ENCODE measurements around the gene SPIRE2. TPM values are rescaled to one million over a fixed set of nuclear protein-coding genes. Genes with fewer than 3 reads are reported as not detected.

The SPIRE2 gene
- total and polyA plus RNA-seq, 2 of the 13 experiments (the other 11 are each of a cell fraction or from before 2014, with no cell fraction given) = 13.3 to 37.5 TPM

DNA sequence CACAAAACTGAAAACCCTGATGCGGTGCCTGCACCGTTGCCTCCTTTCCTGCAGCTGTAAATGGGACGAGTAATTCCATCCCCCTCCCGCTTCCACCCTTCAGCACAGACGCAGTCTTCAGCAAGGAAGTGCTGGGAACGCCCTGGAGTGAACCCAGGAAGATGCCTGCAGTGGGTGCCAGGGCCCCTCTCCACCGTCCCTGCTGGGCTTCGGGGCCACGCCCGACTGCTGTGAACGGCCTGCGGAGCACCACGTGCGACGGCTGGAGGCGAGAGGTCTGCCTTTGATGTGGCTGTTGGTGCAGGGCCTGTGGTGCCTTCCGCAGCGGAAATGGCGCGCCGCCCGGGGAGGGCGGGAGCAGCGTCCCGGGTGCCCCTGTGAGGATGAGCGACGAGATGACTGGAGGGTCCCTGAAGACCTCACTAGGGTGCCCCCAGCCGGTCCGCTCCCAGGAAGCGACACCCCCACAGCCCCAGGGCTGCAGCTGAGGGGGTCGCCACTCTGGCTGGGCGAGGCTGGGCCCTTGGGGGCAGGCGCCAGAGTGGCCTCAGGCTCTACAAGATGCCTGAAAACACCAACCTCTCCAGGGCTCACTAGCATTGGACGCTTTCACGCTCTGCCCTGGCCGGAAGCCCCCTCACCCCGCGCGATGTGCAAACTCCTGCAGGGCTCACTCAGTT lies 89.6 kb downstream of the SPIRE2 start (continued):
- TF ChIP-seq, protein P1, sequence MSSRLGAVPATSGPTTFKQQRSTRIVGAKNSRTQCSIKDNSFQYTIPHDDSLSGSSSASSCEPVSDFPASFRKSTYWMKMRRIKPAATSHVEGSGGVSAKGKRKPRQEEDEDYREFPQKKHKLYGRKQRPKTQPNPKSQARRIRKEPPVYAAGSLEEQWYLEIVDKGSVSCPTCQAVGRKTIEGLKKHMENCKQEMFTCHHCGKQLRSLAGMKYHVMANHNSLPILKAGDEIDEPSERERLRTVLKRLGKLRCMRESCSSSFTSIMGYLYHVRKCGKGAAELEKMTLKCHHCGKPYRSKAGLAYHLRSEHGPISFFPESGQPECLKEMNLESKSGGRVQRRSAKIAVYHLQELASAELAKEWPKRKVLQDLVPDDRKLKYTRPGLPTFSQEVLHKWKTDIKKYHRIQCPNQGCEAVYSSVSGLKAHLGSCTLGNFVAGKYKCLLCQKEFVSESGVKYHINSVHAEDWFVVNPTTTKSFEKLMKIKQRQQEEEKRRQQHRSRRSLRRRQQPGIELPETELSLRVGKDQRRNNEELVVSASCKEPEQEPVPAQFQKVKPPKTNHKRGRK (CRISPR knock-in tag; IDR thresholded peaks at IDR 0.05) = peak; percentile 75; the same call in 1 of the 2 replicates
- TF ChIP-seq, protein P2, sequence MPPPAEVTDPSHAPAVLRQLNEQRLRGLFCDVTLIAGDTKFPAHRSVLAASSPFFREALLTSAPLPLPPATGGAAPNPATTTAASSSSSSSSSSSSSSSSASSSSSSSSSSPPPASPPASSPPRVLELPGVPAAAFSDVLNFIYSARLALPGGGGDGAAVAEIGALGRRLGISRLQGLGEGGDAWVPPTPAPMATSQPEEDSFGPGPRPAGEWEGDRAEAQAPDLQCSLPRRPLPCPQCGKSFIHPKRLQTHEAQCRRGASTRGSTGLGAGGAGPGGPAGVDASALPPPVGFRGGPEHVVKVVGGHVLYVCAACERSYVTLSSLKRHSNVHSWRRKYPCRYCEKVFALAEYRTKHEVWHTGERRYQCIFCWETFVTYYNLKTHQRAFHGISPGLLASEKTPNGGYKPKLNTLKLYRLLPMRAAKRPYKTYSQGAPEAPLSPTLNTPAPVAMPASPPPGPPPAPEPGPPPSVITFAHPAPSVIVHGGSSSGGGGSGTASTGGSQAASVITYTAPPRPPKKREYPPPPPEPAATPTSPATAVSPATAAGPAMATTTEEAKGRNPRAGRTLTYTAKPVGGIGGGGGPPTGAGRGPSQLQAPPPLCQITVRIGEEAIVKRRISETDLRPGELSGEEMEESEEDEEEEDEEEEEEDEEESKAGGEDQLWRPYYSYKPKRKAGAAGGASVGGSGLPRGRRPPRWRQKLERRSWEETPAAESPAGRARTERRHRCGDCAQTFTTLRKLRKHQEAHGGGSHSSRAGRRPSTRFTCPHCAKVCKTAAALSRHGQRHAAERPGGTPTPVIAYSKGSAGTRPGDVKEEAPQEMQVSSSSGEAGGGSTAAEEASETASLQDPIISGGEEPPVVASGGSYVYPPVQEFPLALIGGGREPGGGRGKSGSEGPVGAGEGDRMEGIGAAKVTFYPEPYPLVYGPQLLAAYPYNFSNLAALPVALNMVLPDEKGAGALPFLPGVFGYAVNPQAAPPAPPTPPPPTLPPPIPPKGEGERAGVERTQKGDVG (CRISPR knock-in tag; IDR thresholded peaks at IDR 0.05; ENCODE audit: borderline replicate concordance) = peak; percentile 87; the same call in 1 of the 2 replicates
- TF ChIP-seq, protein P3, sequence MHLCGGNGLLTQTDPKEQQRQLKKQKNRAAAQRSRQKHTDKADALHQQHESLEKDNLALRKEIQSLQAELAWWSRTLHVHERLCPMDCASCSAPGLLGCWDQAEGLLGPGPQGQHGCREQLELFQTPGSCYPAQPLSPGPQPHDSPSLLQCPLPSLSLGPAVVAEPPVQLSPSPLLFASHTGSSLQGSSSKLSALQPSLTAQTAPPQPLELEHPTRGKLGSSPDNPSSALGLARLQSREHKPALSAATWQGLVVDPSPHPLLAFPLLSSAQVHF (CRISPR knock-in tag; IDR thresholded peaks at IDR 0.05) = peak; percentile 97
- TF ChIP-seq TAF15 (IDR thresholded peaks at IDR 0.05; ENCODE audit: low read depth, low read length, poor library complexity, severe bottlenecking) = no peak
- TF ChIP-seq AKAP8 (CRISPR knock-in tag; IDR thresholded peaks at IDR 0.05) = peak; percentile 99
- TF ChIP-seq ZNF747 (CRISPR knock-in tag; IDR thresholded peaks at IDR 0.05; ENCODE audit: borderline replicate concordance) = peak; percentile 100
- TF ChIP-seq, protein P4, sequence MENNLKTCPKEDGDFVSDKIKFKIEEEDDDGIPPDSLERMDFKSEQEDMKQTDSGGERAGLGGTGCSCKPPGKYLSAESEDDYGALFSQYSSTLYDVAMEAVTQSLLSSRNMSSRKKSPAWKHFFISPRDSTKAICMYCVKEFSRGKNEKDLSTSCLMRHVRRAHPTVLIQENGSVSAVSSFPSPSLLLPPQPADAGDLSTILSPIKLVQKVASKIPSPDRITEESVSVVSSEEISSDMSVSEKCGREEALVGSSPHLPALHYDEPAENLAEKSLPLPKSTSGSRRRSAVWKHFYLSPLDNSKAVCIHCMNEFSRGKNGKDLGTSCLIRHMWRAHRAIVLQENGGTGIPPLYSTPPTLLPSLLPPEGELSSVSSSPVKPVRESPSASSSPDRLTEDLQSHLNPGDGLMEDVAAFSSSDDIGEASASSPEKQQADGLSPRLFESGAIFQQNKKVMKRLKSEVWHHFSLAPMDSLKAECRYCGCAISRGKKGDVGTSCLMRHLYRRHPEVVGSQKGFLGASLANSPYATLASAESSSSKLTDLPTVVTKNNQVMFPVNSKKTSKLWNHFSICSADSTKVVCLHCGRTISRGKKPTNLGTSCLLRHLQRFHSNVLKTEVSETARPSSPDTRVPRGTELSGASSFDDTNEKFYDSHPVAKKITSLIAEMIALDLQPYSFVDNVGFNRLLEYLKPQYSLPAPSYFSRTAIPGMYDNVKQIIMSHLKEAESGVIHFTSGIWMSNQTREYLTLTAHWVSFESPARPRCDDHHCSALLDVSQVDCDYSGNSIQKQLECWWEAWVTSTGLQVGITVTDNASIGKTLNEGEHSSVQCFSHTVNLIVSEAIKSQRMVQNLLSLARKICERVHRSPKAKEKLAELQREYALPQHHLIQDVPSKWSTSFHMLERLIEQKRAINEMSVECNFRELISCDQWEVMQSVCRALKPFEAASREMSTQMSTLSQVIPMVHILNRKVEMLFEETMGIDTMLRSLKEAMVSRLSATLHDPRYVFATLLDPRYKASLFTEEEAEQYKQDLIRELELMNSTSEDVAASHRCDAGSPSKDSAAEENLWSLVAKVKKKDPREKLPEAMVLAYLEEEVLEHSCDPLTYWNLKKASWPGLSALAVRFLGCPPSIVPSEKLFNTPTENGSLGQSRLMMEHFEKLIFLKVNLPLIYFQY (CRISPR knock-in tag; IDR thresholded peaks at IDR 0.05; ENCODE audit: borderline replicate concordance) = peak; percentile 73; the same call in 1 of the 2 replicates
- peak; percentile 100 for TF ChIP-seq ERF (CRISPR knock-in tag; IDR thresholded peaks at IDR 0.05)
- no peak for TF ChIP-seq ATRX (CRISPR knock-in tag; IDR thresholded peaks at IDR 0.05; ENCODE audit: borderline replicate concordance)
- TF ChIP-seq SP140L (CRISPR knock-in tag; IDR thresholded peaks at IDR 0.05; ENCODE audit: borderline replicate concordance) = peak; percentile 68; the same call in 1 of the 2 replicates
- peak; percentile 93 for TF ChIP-seq RFXAP (CRISPR knock-in tag; IDR thresholded peaks at IDR 0.05; ENCODE audit: borderline replicate concordance)
- TF ChIP-seq, protein P5, sequence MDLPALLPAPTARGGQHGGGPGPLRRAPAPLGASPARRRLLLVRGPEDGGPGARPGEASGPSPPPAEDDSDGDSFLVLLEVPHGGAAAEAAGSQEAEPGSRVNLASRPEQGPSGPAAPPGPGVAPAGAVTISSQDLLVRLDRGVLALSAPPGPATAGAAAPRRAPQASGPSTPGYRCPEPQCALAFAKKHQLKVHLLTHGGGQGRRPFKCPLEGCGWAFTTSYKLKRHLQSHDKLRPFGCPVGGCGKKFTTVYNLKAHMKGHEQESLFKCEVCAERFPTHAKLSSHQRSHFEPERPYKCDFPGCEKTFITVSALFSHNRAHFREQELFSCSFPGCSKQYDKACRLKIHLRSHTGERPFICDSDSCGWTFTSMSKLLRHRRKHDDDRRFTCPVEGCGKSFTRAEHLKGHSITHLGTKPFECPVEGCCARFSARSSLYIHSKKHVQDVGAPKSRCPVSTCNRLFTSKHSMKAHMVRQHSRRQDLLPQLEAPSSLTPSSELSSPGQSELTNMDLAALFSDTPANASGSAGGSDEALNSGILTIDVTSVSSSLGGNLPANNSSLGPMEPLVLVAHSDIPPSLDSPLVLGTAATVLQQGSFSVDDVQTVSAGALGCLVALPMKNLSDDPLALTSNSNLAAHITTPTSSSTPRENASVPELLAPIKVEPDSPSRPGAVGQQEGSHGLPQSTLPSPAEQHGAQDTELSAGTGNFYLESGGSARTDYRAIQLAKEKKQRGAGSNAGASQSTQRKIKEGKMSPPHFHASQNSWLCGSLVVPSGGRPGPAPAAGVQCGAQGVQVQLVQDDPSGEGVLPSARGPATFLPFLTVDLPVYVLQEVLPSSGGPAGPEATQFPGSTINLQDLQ (CRISPR knock-in tag; IDR thresholded peaks at IDR 0.05) = peak; percentile 69; the same call in 1 of the 2 replicates
- no peak for TF ChIP-seq EZH2 (conservative IDR thresholded peaks at IDR 0.05; ENCODE audit: low read depth, low read length)
- no peak for TF ChIP-seq ZNF432 (CRISPR knock-in tag; IDR thresholded peaks at IDR 0.05; ENCODE audit: borderline replicate concordance)
- peak; percentile 33 for TF ChIP-seq ZNF496 (CRISPR knock-in tag; IDR thresholded peaks at IDR 0.05; ENCODE audit: insufficient replicate concordance)

Data from HepG2 (cell line).